GM10266 (cell line): ENCODE measurements around the gene TSSC4.

Experiments
- DNase-seq: peaks from one replicate; pipeline ENCODE4 v3.0.0; 2012; ENCODE audit errors: extremely low spot score
- CTCF ChIP-seq: IDR thresholded peaks from 2 replicates; pipeline ENCODE4 v1.5.1; 2012; ENCODE audit warnings: mild to moderate bottlenecking, low read depth; ENCODE audit not compliant: control insufficient read depth, insufficient read depth; ENCODE audit errors: missing control alignments

TSSC4 gene

GRCh38 chr11:2382129-2382517 lies 18.4 kb upstream of the TSSC4 start:
- no peak for TF ChIP-seq CTCF
- DNase-seq = no peak

- no peak for DNase-seq
- peak; percentile 12 for TF ChIP-seq CTCF
Measured at GRCh38 chr11:2382936-2383851, 17.4 kb upstream of the TSSC4 start.

- peak; percentile 90 for DNase-seq
- no peak for TF ChIP-seq CTCF
Measured at GRCh38 chr11:2383852-2384804, 16.4 kb upstream of the TSSC4 start.

GRCh38 chr11:2385156-2386151 lies 15.1 kb upstream of the TSSC4 start:
- DNase-seq = peak; percentile 61
- no peak for TF ChIP-seq CTCF

GRCh38 chr11:2386591-2386990 lies 14.0 kb upstream of the TSSC4 start:
- DNase-seq = no peak
- TF ChIP-seq CTCF = no peak

GRCh38 chr11:2387266-2387987 lies 13.1 kb upstream of the TSSC4 start:
- no peak for TF ChIP-seq CTCF
- peak; percentile 67 for DNase-seq
